HG02970 (cell line): ENCODE results near the gene GAS5.

Source experiments
- ATAC-seq: cut with Tn5 transposase; IDR thresholded peaks from one replicate; pipeline ENCODE4 v1.9.1; 2021; ENCODE audit warnings: mild to moderate bottlenecking, moderate library complexity, moderate number of reproducible peaks; ENCODE audit not compliant: unreplicated experiment, low FRiP score

Gene GAS5

GRCh38 chr1:173832748-173833147 is 35.0 kb downstream of the GAS5 start:
- no peak for ATAC-seq

- no peak for ATAC-seq
These were observed 40.2 kb downstream of the GAS5 start for GRCh38 chr1:173827611-173828010.

- ATAC-seq, result peak; percentile 81
These were observed 43.3 kb downstream of the GAS5 start, which contains the start of the genes CENPL and DARS2 for GRCh38 chr1:173824315-173825081. Gene CENPL, minus strand, starts transcription at chr1:173824883. Its CDS starts 13,584 bp downstream, at chr1:173811299. Gene DARS2, plus strand, starts transcription at chr1:173824673. Its CDS starts 557 bp downstream, at chr1:173825230.

- ATAC-seq, result peak; percentile 37
These were observed 43.9 kb downstream of the GAS5 start for GRCh38 chr1:173823781-173824314.

GRCh38 chr1:173821680-173822079 is 46.1 kb downstream of the GAS5 start:
- ATAC-seq, result no peak

- no peak for ATAC-seq
These were observed 49.3 kb downstream of the GAS5 start for GRCh38 chr1:173818459-173818858.
